ENCODE data around the gene DPP8. TPM values are rescaled to one million over a fixed set of nuclear protein-coding genes. Genes with fewer than 3 reads are reported as not detected.
"Not testable (repeated sequence)": the region's sequence is repeated elsewhere in the genome, so short reads cannot be mapped to it uniquely, and the experiment has no call there.

The DPP8 gene
- total and polyA plus RNA-seq, 10 of the 15 experiments (the other 5 are each of a cell fraction or from before 2014, with no cell fraction given), result 12.0 to 30.6 (median 24.3) TPM

GRCh38 chr15:65460741-65461347, 56.6 kb downstream of the DPP8 start:
- ATAC-seq (peak; percentile 63), DNase-seq (ENCODE audit: low read depth, low spot score) (no peak), FAIRE-seq (no peak)
- no peak overlapping the region for H2AFZ ChIP-seq (ENCODE audit: control insufficient read depth, low read depth, low read length)
- BruUV-seq (replicated peaks), result no TSS peak
- no peaks in the 10 kb centered on the region for H3K9me3 ChIP-seq (replicated peaks; ENCODE audit: control insufficient read depth, insufficient read depth, low read length)
- no peaks in the 10 kb centered on the region for H4K20me1 ChIP-seq (ENCODE audit: control insufficient read depth, insufficient read depth)
- in situ Hi-C loops (cut with MboI) (no loop called here), intact Hi-C loops (cut with micrococcal nuclease; ENCODE audit: unreplicated experiment) (loop anchor here (5.0 kb wide), 1 partner anchor 59 kb away; no protein-coding TSS in a partner anchor)
- no peaks in the 10 kb centered on the region for H3K79me2 ChIP-seq (ENCODE audit: control insufficient read depth, insufficient read depth, low read length)
- CTCF ChIA-PET, result no interaction called here
- SMC1A ChIA-PET (ENCODE audit: uncharacterized antibody, unreplicated experiment), result no interaction called here
- no peak overlapping the region for H3K4me2 ChIP-seq (ENCODE audit: control insufficient read depth, insufficient read depth)
- RAD21 ChIA-PET (ENCODE audit: unreplicated experiment), result no interaction called here
- H3K9ac ChIP-seq (ENCODE audit: control insufficient read depth, insufficient read depth, low read length), result no peak overlapping the region
- no peak overlapping the region for H3K27ac ChIP-seq (ENCODE audit: control insufficient read depth, insufficient read depth)
- POLR2A ChIA-PET, result no interaction called here
- 46% methylated on average over 5 of the region's 5 CpGs for WGBS (ENCODE audit: insufficient coverage, insufficient replicate concordance, low lambda C conversion rate, missing lambda C conversion rate)
- no peaks in the 10 kb centered on the region for H3K27me3 ChIP-seq (replicated peaks in 1 of 2; ENCODE audit: control insufficient read depth in 2 of 2, insufficient read depth in 2 of 2, low read length in 1 of 2)
- no peaks in the 10 kb centered on the region for H3K4me1 ChIP-seq (ENCODE audit: control insufficient read depth, insufficient read depth, low read length)
- TF ChIP-seq IRF4 (IDR thresholded peaks at IDR 0.05; ENCODE audit: low read depth, low read length) (peak; percentile 66; the same call in 1 of the 2 replicates), RUNX3 (IDR thresholded peaks at IDR 0.05; ENCODE audit: low read length) (peak; percentile 81), JUNB (IDR thresholded peaks at IDR 0.05) (peak; percentile 79), EED (IDR thresholded peaks at IDR 0.05; ENCODE audit: low read depth) (0 out of 2 replicates have a peak, but pooled peaks have one; percentile 19), HDAC6 (IDR thresholded peaks at IDR 0.05; ENCODE audit: unreplicated experiment) (no peak), IKZF2 (IDR thresholded peaks at IDR 0.05) (peak; percentile 13 to 40; a peak in 1 of 4 replicates), MEF2A (IDR thresholded peaks at IDR 0.05; ENCODE audit: insufficient read depth, low read depth, low read length) (0 out of 2 replicates have a peak, but pooled peaks have one; percentile 21), IRF5 (IDR thresholded peaks at IDR 0.05; ENCODE audit: borderline replicate concordance) (no peak), POU2F2 (IDR thresholded peaks at IDR 0.05; ENCODE audit: borderline replicate concordance, low read depth, low read length) (peak; percentile 46; the same call in 1 of the 3 replicates), NKRF (conservative IDR thresholded peaks at IDR 0.05) (no peak), KAT2A (conservative IDR thresholded peaks at IDR 0.05; ENCODE audit: control insufficient read depth, low read depth, low read length) (no peak), TCF7 (IDR thresholded peaks at IDR 0.05; ENCODE audit: borderline replicate concordance) (peak; percentile 93)
- H3K36me3 ChIP-seq (ENCODE audit: control insufficient read depth in 2 of 2, insufficient read depth in 2 of 2, low read length in 1 of 2), result peaks cover 4 to 9% of the 10 kb centered on the region in 2 experiments
- H3K4me3 ChIP-seq, result no peak overlapping the region

- ChIA-PET RAD21 (ENCODE audit: unreplicated experiment) (interaction anchor here (0.5 kb wide), 1 partner anchor 49 kb away, joined by 3 read pairs; no protein-coding TSS in a partner anchor), SMC1A (ENCODE audit: uncharacterized antibody, unreplicated experiment) (interaction anchor here (1.0 to 1.6 kb wide), 4 partner anchors 16 to 401 kb away, joined by 3 to 5 read pairs (median 4); no protein-coding TSS in a partner anchor)
- POLR2A ChIA-PET; H3K9me3 ChIP-seq (replicated peaks; ENCODE audit: control insufficient read depth, insufficient read depth, low read length); H4K20me1 ChIP-seq (ENCODE audit: control insufficient read depth, insufficient read depth); intact Hi-C loops (cut with micrococcal nuclease; ENCODE audit: unreplicated experiment); in situ Hi-C loops (cut with MboI); FAIRE-seq; H3K36me3 ChIP-seq (ENCODE audit: control insufficient read depth in 2 of 2, insufficient read depth in 2 of 2, low read length in 1 of 2); BruUV-seq (replicated peaks); H3K27ac ChIP-seq (ENCODE audit: control insufficient read depth, insufficient read depth); H3K4me3 ChIP-seq; DNase-seq (ENCODE audit: low read depth, low spot score); H3K27me3 ChIP-seq (replicated peaks in 1 of 2; ENCODE audit: control insufficient read depth in 2 of 2, insufficient read depth in 2 of 2, low read length in 1 of 2); H3K79me2 ChIP-seq (ENCODE audit: control insufficient read depth, insufficient read depth, low read length); H2AFZ ChIP-seq (ENCODE audit: control insufficient read depth, low read depth, low read length); H3K4me1 ChIP-seq (ENCODE audit: control insufficient read depth, insufficient read depth, low read length); H3K9ac ChIP-seq (ENCODE audit: control insufficient read depth, insufficient read depth, low read length); CTCF ChIA-PET; H3K4me2 ChIP-seq (ENCODE audit: control insufficient read depth, insufficient read depth); ATAC-seq: not testable (repeated sequence)
- 96% methylated on average over 4 of the region's 4 CpGs for WGBS (ENCODE audit: insufficient coverage, insufficient replicate concordance, low lambda C conversion rate, missing lambda C conversion rate)
These were observed 62.2 kb downstream of the DPP8 start for GRCh38 chr15:65455256-65455655.
